Ramos (cell line): ENCODE results near the gene PTPRZ1.

Experiments
- in situ Hi-C: fragments of 300-500 bp; cut with MboI; formaldehyde crosslinking; loops from one replicate; pipeline ENCODE4 v1.14.3; 2022; ENCODE audit warnings: low sequenced_read_pairs; ENCODE audit not compliant: unreplicated experiment

The PTPRZ1 gene

GRCh38 chr7:121945480-121946236 lies 72.7 kb downstream of the PTPRZ1 start:
- in situ Hi-C loops, result no loop called here

DNA sequence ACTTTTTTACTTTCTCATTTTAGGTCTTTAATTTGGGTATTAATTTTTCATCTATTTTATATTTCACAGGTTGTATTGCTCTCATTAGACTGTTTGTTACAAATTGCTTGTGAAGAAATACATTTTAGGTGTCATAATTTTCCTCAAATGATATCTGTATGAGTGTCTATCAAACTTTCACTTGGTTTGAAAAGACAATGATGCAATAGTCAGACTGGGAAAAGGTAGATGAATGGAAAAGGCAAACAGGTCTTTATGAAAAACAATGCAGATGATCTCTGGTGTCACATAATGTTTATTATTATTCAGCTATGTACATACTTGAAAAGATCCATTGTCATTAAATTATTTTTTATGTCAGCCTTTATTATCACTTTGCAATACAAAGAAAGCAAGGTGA lies 80.2 kb downstream of the PTPRZ1 start:
- in situ Hi-C loops, result no loop called here

GRCh38 chr7:121953601-121954000 lies 80.6 kb downstream of the PTPRZ1 start:
- in situ Hi-C loops, result no loop called here

DNA sequence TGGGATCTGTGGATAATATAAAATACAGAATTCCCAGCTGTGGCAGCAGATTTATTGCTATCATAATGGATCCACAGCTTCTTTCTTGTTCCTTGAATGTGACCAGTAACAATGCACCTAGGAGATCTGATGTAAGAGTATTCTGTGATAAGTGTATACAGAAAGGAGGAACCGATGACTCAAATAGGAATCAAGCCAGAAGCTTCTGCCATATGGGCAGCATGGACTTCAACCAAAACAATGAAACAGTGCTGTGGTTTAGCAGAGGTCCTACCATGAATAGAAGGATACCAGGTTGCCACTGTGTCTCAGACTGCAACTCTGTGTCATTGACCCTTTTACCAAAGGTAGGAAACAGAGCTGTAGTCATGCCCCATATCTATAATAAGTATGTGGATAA lies 81.8 kb downstream of the PTPRZ1 start:
- in situ Hi-C loops, result no loop called here

- in situ Hi-C loops, result no loop called here
These were observed 84.7 kb downstream of the PTPRZ1 start for GRCh38 chr7:121957626-121958025.

DNA sequence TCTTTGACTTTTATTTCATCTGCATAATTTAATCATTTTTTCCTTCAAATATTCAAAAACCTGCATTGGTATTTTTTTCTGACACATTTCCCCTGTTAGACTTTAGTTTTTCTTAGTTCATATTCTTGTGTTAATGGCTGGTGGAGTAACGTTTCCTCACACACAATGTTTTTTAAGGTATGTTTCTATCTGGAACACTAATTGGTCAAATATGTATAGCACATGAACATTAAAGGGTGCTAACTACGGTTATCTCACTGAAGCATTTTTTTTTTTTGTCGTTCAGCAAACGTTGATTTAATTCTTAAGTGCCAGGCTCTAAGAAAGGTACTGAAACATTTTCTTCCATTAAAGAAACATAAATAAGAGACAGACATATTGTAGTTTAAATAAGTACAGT lies 87.7 kb downstream of the PTPRZ1 start:
- in situ Hi-C loops, result no loop called here

DNA sequence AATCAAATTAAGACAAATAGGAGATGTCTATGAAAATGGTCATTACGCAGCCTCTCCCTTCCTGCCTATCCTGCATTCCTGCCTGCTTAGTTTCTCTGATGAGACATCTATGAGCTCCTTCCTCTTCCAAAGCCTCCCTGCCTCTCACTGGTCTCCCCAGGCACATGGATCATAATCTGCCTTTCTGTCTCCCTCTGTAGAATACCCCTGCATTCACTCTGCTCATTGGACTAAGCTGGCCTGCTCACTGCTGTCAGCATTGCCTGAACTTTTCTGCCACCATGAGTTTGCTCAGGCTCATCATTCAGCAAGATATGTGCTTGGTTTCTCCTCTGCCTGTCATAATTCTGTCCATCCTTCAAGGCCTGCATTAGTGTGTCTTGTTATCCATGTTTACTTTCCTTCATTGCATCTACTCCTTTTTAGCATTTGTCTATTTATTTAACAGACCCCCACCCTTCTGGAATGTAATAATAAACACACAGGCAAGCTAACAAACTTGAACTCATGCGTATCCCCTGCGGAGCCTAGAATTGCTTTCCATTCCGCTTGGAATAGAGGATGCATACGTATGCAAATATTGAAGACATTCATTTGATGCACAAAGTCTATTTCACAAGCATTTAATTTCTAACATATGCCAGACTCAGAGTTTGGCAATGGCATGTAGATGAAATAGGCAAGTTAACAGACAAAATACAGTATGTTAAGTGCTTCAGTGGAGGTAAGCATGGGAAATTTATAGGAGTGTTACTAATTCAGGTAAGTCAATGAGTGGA lies 88.3 kb downstream of the PTPRZ1 start:
- in situ Hi-C loops, result no loop called here

GRCh38 chr7:121966276-121966934 lies 93.4 kb downstream of the PTPRZ1 start:
- in situ Hi-C loops, result no loop called here

- in situ Hi-C loops, result no loop called here
These were observed 94.0 kb downstream of the PTPRZ1 start for GRCh38 chr7:121966935-121967332.

DNA sequence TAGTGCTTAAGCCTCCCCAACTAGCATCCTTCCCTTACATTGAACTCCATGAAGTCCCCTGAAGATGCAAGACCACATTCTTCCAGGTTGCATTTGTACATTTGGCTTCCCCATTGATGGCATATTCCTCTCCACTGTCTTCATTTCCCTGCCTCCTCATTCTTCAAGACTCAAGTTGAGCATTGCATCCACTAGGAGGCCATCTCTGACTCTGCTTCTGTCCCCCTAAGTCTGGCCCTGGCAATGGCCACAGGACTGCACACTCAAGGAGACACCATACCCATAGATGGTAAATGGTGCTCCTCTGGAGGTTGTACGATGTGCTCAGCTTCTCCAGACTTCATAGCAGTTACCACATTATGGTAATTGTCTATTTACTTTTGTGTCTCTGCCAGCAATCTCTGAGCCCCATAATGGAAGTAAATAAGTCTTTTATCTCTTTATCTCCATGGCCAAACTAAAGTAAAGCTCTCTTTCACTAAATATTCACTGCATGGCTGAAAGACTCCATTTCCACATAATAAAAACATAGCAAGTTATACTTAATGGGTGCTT lies 112.6 kb downstream of the PTPRZ1 start:
- in situ Hi-C loops, result loop anchor here (25.0 kb wide), 1 partner anchor 623 kb away; no protein-coding TSS in a partner anchor

DNA sequence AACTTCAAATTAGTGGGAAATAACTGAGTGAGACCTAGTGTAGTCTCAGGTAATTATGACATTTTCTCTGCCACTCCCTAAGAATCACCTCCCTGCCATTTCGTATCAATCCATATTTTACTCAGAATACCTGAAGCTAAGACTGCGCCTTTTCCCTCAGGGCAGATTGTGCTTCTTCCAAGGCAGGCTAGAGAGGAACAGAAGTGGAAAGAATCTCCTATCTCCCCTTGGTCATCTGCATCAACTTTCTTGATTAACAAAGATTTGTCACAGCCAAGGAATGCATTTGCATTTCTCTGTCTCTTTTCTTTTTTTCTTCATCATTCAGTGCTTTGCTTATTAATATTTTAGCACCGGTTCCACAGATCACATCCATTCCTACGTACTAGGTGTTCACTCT lies 119.1 kb downstream of the PTPRZ1 start:
- in situ Hi-C loops, result loop anchor here (10.0 to 25.0 kb wide), 2 partner anchors 237 to 630 kb away; no protein-coding TSS in a partner anchor

GRCh38 chr7:121994625-121995410 lies 121.9 kb downstream of the PTPRZ1 start:
- in situ Hi-C loops, result loop anchor here (10.0 to 25.0 kb wide), 2 partner anchors 240 to 633 kb away; no protein-coding TSS in a partner anchor

GRCh38 chr7:122006687-122007086 lies 133.7 kb downstream of the PTPRZ1 start:
- in situ Hi-C loops, result no loop called here

DNA sequence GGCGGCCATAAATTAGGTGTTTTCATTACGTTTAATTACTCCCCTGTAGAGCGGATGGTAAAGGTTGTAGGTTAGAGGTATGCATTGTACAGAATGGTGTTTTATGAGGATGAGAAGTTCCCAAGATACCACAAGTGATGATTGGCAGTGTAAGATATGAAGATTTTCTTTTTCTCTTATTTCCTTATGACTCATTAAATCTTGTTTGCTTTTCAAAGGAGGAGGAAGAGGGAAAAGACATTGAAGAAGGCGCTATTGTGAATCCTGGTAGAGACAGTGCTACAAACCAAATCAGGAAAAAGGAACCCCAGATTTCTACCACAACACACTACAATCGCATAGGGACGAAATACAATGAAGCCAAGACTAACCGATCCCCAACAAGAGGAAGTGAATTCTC lies 137.2 kb downstream of the PTPRZ1 start:
- in situ Hi-C loops, result no loop called here

DNA sequence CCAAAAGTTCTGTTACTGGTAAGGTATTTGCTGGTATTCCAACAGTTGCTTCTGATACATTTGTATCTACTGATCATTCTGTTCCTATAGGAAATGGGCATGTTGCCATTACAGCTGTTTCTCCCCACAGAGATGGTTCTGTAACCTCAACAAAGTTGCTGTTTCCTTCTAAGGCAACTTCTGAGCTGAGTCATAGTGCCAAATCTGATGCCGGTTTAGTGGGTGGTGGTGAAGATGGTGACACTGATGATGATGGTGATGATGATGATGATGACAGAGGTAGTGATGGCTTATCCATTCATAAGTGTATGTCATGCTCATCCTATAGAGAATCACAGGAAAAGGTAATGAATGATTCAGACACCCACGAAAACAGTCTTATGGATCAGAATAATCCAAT lies 140.1 kb downstream of the PTPRZ1 start:
- in situ Hi-C loops, result no loop called here

- in situ Hi-C loops, result no loop called here
These were observed 140.7 kb downstream of the PTPRZ1 start for GRCh38 chr7:122013630-122014029.

- in situ Hi-C loops, result no loop called here
These were observed 141.7 kb downstream of the PTPRZ1 start for GRCh38 chr7:122014697-122015096.

DNA sequence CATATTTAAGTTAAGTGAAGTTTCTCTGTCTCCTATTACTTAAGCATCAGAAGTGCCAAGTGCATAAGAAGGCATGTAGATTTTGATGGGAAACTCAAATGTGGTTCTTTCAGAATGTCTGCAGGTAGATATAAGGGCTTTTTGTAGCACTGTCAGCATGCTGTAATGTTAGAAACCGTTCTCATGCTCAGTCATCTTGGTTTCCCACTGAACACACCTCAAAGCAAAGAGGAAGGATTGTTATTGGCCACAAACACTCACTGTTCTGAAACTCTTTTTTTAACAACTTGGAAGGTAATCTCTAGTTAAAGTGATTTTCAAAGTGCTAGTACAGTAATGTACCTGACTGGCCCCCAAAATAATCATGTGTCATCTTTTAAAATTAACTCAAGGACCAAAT lies 145.1 kb downstream of the PTPRZ1 start:
- in situ Hi-C loops, result no loop called here

DNA sequence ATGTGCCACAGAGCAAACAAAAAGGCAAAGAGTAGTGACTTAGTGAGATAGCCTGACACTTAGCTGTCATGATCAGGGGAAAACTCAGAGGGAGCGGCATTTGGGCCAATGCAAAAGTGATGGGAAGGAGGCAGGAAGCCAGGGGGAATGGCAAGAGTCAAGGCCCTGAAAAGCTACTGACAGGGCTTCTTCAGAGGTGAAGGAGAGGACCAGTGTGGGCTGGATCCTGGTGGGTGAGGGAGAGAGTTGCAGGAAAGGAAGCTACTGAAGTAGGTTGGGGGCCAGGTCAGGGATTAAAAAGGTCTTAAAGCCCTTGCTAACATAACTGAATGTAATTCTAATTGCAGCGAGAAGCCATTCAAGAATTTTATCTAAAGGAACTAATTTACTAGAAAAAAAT lies 154.1 kb downstream of the PTPRZ1 start:
- in situ Hi-C loops, result no loop called here

- in situ Hi-C loops, result no loop called here
These were observed 160.7 kb downstream of the PTPRZ1 start for GRCh38 chr7:122033641-122034040.
